ENCODE data around the gene PPIB.
"Not testable (repeated sequence)": the region's sequence is repeated elsewhere in the genome, so short reads cannot be mapped to it uniquely, and the experiment has no call there.

Gene PPIB

GRCh38 chr15:64137226-64137833 is 25.5 kb downstream of the PPIB start:
- peak; percentile 46 to 56 for DNase-seq

DNA sequence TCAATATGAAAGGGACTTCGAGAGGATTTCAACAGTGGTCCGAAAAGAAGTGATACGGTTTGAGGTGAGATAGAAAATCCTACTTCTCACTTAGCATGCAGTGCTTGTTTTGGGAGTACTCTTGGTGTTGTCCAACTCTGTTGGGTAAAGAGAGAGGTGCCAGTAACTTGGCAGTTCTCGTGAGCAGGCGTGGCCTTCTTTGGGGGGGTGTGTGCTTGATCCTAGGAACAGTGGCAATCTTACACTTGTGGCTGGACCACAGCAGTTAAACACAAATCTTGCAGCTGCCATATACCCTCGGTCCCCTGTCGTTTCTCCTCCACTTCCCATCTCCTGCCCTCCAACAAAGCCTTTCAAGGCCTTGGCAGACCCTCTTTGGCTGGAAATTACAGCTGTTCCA is 26.5 kb downstream of the PPIB start:
- DNase-seq, result no peak

DNA sequence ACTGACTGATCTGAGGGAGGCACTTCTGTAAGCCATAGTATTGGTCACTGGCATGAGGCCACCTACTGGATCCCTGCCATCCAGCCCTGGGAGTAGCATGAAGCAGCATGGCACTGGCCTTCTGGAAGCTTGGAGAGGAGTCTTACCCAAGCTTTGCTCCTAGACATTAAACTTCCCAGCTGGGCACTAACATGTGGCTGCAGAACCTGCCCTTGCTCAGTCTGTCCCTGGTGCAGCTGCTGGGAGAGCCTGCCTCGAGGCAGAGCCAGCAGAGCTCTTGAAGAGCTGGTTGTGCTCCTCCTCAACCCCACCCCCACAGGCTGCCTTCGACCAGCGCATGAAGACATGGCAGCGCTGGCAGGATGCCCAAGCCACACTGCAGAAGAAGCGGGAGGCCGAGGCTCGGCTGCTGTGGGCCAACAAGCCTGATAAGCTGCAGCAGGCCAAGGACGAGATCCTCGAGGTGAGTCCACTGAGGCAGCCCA is 28.4 kb downstream of the PPIB start:
- DNase-seq, result peak; percentile 36 to 84

DNA sequence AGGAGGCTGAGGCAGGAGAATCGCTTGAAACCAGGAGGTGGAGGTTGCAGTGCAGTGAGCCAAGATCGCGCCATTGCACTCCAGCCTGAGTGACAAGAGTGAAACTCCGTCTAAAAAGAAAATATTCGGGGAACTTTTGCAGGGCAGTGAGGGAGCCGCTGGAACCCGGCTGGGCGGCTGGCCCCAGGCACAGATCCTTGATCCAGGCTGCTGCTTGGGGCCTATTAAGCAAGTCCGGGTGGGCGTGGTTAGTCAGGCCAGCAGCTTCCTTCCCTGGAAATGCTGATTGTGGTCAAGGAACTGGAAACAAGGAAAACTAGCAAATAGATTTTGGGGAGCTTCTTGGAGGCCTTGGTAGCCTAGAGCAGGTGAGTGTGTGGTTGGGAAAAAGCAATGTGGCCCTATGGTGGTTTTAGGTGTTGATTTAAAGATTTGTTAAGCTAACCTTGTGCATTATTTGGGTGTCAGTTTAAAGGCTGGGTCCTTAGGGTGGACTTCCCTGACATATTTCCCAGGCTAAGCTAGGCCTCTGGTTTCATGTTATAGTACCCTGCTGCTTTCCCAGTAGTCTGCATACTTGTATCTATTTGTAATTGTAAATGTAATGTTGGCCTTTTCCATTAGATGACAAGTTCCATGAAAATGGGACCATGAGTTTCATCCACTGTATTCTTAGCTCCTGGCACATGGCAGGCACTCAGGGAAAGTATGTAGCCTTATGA is 29.0 kb downstream of the PPIB start:
- DNase-seq, result no peak

GRCh38 chr15:64132217-64132616 is 30.6 kb downstream of the PPIB start:
- DNase-seq, result no peak

DNA sequence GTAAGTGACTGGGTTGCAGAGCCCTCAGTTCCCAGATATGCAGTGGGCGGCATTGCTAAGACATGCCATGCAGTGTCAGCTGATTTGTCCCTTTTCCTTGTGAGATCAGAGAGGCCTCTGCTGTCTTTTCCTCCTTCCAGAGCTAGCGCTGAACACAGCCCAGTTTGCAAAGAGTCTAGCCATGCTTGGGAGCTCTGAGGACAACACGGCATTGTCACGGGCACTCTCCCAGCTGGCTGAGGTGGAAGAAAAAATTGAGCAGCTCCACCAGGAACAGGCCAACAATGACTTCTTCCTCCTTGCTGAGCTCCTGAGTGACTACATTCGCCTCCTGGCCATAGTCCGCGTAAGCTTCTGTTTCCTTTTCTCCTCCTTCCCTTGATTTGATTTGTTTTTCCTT is 31.3 kb downstream of the PPIB start:
- peak; percentile 30 to 39 for DNase-seq

DNA sequence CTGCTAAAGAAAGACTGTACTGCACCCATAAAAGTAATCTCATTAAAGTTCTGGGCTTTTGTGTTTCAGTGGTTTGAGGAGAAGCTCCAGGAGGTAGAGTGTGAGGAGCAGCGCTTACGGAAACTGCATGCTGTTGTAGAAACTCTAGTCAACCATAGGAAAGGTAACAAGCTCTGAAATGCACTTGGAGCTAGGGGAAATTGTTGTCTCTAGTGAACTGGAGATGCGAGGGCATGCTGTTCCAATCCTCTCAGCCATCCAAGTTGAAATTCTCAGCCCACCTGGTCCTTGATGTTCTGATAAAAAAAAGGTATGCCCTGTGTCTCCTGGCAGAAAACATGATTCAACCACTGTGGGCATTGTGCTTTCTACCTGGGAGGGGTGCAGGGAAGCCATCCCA is 32.7 kb downstream of the PPIB start:
- DNase-seq, result no peak

DNA sequence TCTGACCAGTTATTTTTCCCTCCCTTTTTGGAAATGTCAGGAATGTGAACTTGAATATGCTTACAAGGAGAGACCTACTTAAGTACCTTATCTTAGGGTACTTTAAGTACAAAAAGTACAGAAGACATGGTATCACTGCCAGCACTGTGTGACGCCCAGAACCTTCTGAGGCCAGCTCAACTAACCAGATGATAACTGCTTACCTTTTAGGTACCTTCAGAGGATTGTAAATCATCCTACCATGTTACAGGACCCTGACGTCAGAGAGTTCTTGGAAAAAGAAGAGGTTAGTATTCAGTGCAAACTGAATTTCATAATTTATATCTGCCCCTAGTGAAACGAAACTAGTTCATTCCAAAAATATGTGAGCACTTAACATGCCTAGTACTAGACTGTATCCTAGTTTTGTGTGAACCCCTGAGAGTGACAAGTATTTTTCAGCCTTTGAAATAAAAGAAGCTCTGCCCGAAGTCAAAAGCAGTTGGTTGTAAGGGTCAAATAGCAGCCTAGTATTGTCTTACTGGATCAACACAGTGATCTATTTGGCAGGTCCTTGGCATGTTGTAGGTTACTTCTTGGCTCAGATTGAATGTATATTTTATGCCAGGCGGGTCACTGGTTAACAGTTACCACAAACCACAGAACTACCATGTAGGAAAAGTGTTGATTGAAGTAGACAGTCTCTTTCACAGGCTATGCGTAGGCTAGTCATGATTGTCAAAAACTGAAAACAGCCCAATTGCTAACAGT is 35.1 kb downstream of the PPIB start:
- no peak for DNase-seq

DNA sequence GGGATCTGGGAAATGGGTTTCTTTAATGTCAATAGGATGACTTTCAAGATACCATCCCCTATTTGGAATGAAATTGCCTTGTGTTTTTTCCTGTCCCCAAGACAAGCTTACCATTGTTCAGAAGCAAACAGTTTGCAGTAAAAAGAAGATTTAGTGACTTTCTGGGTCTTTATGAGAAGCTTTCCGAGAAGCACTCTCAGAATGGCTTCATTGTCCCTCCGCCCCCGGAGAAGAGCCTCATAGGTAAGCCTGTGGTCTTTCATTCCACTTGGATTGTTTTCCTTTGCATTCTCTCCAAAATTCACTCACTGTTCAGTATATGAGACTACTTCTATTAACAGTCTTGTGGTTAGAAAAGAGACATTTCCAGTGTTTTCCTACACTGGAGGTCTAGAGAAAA is 36.8 kb downstream of the PPIB start:
- no peak for DNase-seq

GRCh38 chr15:64122936-64123351 is 39.9 kb downstream of the PPIB start:
- DNase-seq, result peak; percentile 82 to 98

DNA sequence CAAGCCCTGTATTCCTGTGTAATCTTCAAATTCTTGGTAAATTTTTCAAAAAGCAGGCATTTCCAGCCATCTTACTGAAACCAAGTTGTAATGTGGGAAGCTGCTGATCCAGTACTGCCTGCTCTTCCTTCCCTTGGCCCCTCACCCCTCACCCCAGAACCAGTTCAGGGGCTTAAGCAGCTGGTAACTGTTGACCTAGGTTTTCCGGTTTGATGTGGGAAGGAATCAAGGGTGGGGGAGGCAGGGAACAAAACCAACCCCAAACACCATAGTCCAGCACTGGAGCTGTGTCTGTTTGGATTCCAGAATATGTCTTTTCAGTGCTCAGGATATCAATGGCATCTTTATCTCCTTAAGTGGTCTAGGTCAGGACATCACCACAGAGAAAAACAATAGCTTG is 40.4 kb downstream of the PPIB start:
- peak in 1 of 2 donors; percentile 41 for DNase-seq

DNA sequence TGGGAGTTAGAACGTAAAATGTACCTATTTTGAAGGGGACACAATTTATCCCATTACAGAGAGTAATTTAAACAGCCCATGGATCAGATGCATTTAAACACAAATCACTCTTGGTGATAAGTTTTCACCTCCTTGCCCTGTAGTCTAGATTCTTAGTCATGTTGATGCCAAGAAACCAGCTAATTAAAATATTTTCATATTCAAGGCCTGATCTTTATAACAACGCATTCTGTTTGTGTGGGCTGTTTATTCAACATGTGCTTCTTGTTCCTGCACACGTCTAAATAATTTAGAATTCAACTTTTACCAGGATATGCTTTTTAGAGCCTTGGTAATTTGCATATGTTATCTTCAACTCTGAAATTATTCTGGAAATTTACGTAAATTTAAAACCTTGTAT is 41.2 kb downstream of the PPIB start:
- no peak for DNase-seq

DNA sequence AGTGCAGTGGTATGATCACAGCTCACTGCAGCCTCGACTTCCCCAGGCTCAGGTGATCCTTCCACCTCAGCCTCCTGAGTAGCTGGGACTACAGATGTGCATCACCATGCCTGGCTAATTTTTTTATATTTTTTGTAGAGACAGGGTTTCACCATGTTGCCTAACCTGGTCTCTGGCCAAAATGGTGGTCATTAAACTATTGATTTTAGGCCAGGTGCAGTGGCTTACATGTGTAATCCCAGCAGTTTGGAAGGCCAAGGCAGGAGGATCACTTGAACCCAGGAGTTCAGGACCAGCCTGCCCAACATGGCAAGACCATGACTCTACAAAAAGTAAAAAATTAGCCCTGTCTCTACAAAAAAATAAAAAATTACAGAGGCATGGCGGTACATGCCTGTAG is 42.5 kb downstream of the PPIB start:
- DNase-seq, result not testable (repeated sequence)

- DNase-seq, result no peak
Observed at GRCh38 chr15:64117759-64118487, 44.9 kb downstream of the PPIB start.

DNA sequence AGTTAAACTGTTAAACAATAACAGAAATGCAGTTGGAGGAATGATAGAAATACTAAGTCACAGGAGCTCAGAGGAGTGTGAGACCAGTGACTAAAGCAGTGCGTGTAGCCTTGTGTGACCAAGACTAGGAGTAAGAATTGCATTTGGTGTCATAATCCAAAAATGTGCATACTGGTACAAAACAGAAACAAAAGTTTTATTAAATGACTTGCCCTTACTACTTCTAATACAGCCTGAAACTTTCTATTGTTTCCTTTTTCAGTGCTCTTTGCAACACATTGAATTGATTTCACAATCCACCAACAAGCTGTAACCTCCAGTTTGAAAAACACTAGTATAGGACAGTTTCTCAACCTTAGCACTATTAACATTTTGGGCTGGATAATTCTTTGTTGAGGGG is 49.9 kb downstream of the PPIB start:
- DNase-seq, result no peak

DNA sequence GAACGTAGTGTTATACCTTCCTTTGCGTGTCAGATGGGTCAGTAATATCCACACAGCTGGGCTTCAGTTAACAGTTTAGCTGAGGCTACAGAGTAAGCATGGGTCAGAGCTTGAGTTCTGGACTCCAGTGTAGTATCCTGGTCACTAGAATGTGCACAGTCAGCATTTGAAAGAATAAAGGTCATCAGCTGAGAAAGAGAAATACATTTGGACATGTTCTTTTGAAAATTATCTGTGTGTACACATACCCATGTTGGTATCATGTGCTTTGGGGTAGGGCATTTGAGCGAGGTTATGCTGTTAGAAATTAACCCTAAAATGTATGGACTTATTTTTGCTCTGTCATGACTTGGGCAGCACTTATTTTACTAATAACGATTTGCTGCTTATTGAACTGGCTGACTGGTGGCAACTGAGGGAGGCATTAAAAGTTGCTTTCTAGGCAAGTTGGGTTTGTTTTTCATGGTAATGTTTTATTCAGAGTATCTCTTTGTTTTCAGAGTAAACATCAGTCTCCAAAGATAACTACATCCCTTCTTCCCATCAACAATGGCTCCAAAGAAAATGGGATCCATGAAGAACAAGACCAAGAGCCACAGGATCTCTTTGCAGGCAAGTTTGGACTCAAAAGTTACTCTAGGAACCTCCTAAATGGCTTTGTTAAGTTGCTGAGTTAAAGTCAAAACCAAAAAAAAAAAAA is 50.6 kb downstream of the PPIB start:
- DNase-seq, result no peak

- DNase-seq, result no peak
Observed at GRCh38 chr15:64111679-64112050, 51.2 kb downstream of the PPIB start.

DNA sequence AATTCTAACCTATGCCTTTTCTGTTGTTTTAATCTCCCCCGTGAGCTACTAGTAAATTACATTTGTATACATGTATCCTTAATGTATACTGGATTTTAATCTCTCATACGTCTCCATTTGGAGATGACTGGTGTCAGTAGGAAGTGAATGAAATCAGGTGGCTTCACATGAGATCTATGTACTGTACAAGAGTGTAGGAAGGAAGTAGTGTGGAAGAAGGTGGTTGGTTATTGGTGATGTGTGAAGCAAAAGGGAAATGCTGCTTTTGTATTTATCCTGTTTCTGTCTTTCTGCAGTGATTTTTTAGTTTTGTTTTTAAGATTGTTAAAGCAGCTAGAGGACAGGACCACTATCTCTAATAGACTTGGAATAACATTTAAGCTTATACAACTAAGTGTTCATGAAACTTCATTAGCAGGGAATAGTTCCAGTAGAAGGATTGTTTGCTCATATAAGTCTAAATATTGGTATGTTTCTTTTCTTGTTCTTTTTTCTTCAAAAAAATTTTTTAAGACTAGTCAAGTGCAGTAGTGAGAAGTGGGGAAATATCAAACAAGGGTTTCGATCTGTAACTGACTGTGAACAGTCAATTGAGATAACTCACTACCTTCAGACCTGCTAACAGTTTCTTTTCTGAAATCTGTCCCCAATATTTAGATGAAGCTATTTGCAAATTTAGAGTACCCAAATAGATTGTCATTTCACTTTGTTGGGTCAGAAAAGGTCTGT is 51.7 kb downstream of the PPIB start:
- DNase-seq, result no peak

DNA sequence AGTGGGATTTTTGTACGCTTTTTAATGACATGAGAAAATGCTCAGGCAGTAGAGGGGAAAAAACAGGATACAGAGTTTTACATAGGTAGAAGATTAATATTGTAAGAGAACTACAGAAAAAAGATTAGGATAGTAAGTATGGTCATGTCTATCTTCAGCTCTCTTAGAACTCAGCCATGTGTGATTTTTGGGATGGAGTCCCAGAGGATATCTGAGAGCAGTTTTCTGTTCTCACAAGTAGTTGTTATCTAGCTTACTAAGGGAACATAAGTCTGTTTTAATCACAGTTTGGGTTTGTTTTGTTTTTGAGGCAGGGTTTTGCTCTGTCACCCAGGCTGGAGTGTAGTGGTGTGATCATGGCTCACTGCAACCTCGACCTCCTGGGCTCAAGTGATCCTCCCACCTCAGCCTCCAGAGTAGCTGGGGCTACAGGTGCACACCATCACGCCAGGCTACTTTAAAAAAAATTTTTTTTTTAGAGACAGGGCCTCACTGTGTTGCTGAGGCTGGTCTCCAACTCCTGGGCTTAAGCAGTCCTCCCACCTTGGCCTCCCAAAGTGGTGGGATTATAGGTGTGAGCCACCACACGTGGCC is 52.6 kb downstream of the PPIB start:
- not testable (repeated sequence) for DNase-seq

DNA sequence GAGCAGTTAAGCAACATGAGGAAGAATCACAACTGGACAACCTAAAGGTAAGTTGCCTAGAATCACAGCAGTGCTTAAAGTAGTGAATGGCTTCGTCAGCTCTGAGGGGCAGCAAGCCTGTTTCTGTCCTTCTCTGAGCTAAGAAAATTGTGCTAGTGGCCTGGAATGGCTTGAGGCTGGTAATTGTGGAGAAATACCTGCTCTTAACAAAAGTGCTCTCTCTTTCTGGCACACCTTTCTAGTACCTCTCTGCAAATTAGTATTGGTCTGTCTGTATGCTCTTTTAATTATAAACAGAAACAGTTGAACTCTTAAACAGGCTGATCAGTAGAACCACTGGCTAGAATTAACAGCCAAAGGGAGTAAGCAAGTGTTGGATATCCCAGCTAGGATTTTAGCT is 55.5 kb downstream of the PPIB start:
- DNase-seq, result no peak
